ENCODE measurements around the gene ARHGEF3.
A peak's percentile ranks its signal among the peaks of the same experiment; 100 is the strongest.

ARHGEF3 gene

DNA sequence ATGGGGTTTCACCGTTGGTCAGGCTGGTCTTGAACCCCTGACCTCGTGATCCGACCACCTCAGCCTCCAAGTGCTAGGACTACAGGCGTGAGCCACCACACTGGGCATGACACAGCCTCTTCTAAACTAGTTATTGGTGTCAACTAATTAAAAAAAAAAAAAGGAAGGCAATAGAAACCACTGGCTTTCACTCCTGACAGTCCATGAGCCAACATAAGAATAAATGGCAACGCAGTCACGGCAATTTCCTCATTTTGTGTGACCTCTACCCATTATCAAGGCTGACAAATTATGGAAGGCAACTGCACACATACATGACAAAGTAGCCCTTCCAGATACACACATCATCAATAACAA lies 5.9 kb downstream of the ARHGEF3 start:
- H3K4me1 ChIP-seq (ENCODE audit: control extremely low read depth in 1 of 4, control insufficient read depth in 4 of 4, insufficient read depth in 4 of 4, low read length in 3 of 4): peaks cover 14 to 67% (median 56%) of the 10 kb centered on the region in 4 experiments
- peak in 2 of 3 donors; percentile 67 to 69 for DNase-seq
- 6% methylated on average over 2 of the region's 6 CpGs for WGBS (ENCODE audit: insufficient coverage)
- POLR2A ChIA-PET: no interaction called here
- H3K9me3 ChIP-seq (ENCODE audit: control extremely low read depth in 1 of 5, control insufficient read depth in 4 of 5, insufficient read depth in 2 of 5, low read depth in 1 of 5, low read length in 4 of 5): no peaks in the 10 kb centered on the region
- H3K27ac ChIP-seq (ENCODE audit: insufficient read depth in 1 of 2, low read depth in 1 of 2, low read length in 2 of 2, poor library complexity in 1 of 2, severe bottlenecking in 2 of 2): no peak overlapping the region
- no peak overlapping the region for H3K4me3 ChIP-seq (ENCODE audit: control insufficient read depth in 1 of 7, extremely low read depth in 1 of 7, insufficient read depth in 4 of 7, low read depth in 2 of 7, low read length in 6 of 7)
- CTCF ChIA-PET: interaction anchor here (1.5 to 10.9 kb wide), 3 partner anchors 10 to 193 kb away, joined by 3 to 110 read pairs (median 79); no protein-coding TSS in a partner anchor
- H3K36me3 ChIP-seq (ENCODE audit: control insufficient read depth in 4 of 4, insufficient read depth in 4 of 4, low read length in 3 of 4): peaks cover 0 to 3% (median 0%) of the 10 kb centered on the region in 4 experiments
- H3K27me3 ChIP-seq (replicated peaks in 2 of 5; ENCODE audit: control insufficient read depth in 4 of 5, insufficient read depth in 5 of 5, low read length in 4 of 5): no peaks in the 10 kb centered on the region

DNA sequence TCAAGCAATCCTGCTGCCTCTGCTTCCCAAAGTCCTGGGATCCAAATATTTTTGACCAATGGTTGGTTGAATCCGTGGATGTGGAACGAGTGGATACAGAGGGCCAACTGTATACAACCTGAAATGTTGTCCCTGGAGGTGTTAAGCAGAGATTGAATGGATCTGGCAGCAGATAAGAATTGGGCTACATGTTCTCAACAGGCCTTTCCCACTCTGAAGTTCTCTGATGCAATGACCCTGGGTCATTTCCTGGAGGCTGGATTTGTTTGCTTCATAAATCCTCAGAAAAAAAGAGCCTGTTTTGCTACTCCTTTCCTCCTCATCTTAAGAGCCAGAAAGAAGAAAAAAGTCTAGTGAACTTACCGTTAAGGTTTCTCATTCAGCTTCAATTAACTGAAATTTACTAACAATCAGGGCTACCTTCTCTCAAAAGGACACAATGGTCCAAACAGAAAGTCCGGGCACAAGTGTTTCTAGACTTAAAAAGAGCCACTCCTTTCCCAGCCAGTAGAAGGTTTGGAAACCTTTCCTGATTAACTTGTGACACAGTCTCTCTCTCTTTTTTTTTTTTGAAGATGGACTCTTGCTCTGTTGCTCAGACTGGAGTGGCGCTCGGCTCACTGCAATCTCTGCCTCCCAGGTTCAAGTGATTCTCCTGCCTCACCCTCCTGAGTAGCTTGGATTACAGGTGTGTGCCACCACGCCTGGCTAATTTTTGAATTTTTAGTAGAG lies 6.5 kb downstream of the ARHGEF3 start:
- H3K4me3 ChIP-seq (ENCODE audit: control insufficient read depth in 1 of 7, extremely low read depth in 1 of 7, insufficient read depth in 4 of 7, low read depth in 2 of 7, low read length in 6 of 7): no peak overlapping the region
- H3K27ac ChIP-seq (ENCODE audit: insufficient read depth in 1 of 2, low read depth in 1 of 2, low read length in 2 of 2, poor library complexity in 1 of 2, severe bottlenecking in 2 of 2): no peak overlapping the region
- H3K36me3 ChIP-seq (ENCODE audit: control insufficient read depth in 4 of 4, insufficient read depth in 4 of 4, low read length in 3 of 4): peaks cover 0 to 3% (median 0%) of the 10 kb centered on the region in 4 experiments
- POLR2A ChIA-PET: no interaction called here
- no peaks in the 10 kb centered on the region for H3K27me3 ChIP-seq (replicated peaks in 2 of 5; ENCODE audit: control insufficient read depth in 4 of 5, insufficient read depth in 5 of 5, low read length in 4 of 5)
- CTCF ChIA-PET: interaction anchor here (1.5 kb wide), 1 partner anchor 10 kb away, joined by 3 read pairs; no protein-coding TSS in a partner anchor
- 79% methylated on average over 4 of the region's 7 CpGs for WGBS (ENCODE audit: insufficient coverage)
- H3K4me1 ChIP-seq (ENCODE audit: control extremely low read depth in 1 of 4, control insufficient read depth in 4 of 4, insufficient read depth in 4 of 4, low read length in 3 of 4): peaks cover 17 to 67% (median 56%) of the 10 kb centered on the region in 4 experiments
- no peaks in the 10 kb centered on the region for H3K9me3 ChIP-seq (ENCODE audit: control extremely low read depth in 1 of 5, control insufficient read depth in 4 of 5, insufficient read depth in 2 of 5, low read depth in 1 of 5, low read length in 4 of 5)
- no peak for DNase-seq

DNA sequence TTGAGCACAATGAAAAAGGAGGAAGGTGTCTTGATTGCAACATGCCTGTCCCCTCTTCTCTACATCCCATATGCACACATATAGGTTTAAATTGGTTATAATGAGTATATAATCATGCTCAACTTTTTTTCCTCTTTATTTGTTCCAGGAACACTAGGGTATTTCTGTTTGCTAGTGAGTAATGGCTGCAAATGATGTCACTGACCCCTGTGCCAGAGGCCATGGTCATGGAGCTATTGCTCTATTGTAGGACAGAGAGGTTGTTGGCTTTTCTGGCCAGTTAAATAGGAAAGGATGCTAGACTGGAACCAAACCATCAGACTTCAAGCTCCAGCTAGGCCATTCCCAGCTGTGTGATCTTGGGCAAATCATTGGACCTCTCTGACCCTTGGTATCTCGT lies 9.6 kb downstream of the ARHGEF3 start:
- Histone ChIP-seq H3K4me3 (ENCODE audit: control insufficient read depth in 1 of 7, extremely low read depth in 1 of 7, insufficient read depth in 4 of 7, low read depth in 2 of 7, low read length in 6 of 7) (no peak overlapping the region), H3K27me3 (replicated peaks in 2 of 5; ENCODE audit: control insufficient read depth in 4 of 5, insufficient read depth in 5 of 5, low read length in 4 of 5) (no peaks in the 10 kb centered on the region), H3K36me3 (ENCODE audit: control insufficient read depth in 4 of 4, insufficient read depth in 4 of 4, low read length in 3 of 4) (peaks cover 0 to 3% (median 0%) of the 10 kb centered on the region in 4 experiments), H3K27ac (ENCODE audit: insufficient read depth in 1 of 2, low read depth in 1 of 2, low read length in 2 of 2, poor library complexity in 1 of 2, severe bottlenecking in 2 of 2) (no peak overlapping the region), H3K9me3 (ENCODE audit: control extremely low read depth in 1 of 5, control insufficient read depth in 4 of 5, insufficient read depth in 2 of 5, low read depth in 1 of 5, low read length in 4 of 5) (no peaks in the 10 kb centered on the region), H3K4me1 (ENCODE audit: control extremely low read depth in 1 of 4, control insufficient read depth in 4 of 4, insufficient read depth in 4 of 4, low read length in 3 of 4) (peaks cover 18 to 71% (median 64%) of the 10 kb centered on the region in 4 experiments)
- POLR2A ChIA-PET: no interaction called here
- CTCF ChIA-PET: interaction anchor here (0.6 to 4.7 kb wide), 5 partner anchors 7 to 90 kb away, joined by 3 to 40 read pairs (median 3); partner anchors contain the start of gene ARHGEF3
- WGBS (ENCODE audit: insufficient coverage): no CpG with 5 or more reads among the region's 1 CpG
- DNase-seq: no peak

DNA sequence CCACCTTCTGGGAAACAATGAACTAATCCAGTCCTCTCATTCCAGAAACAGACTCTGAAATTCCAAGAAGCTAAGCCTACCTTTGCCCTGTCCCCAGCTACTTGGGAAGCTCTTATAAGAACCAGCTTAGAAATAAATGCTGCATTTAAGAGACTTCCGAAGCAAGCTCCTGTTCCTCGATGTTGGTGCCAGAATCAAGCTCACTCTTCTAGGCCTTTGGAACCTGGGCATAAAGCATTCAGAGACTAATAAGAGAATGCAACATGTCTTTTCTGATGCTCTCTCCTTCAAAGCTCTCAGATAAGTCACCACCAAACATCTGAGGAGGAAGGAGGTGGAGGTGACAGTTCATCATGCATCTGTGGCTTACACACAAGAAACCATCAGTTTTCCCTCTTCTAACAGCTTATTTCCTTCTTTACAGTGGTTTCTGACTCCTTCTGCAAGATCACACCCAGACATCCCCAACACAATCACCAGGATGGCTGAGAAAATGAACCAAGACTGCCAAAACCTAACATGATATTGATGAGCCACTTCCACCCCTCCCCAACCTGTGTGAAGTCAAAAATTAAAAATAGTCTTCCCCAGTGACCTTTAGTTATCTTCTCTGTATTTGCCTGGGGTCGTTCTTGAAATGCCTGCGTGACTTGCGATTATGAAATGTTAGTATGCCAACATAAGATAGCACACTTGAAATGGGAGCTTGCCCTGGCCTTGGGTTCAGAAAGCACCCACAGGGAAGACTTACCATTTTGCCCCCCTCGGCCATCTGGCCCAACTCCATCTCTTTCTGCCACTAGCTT lies 11.5 kb downstream of the ARHGEF3 start:
- POLR2A ChIA-PET: interaction anchor here (0.7 kb wide), 1 partner anchor 959 kb away, joined by 3 read pairs; no protein-coding TSS in a partner anchor
- CTCF ChIA-PET: interaction anchor here (0.9 to 4.7 kb wide), 7 partner anchors 9 to 197 kb away, joined by 3 to 40 read pairs (median 5); partner anchors contain the start of gene ARHGEF3
- DNase-seq: peak in 2 of 3 donors; percentile 73 to 83
- 28% methylated on average over 6 of the region's 6 CpGs for WGBS (ENCODE audit: insufficient coverage)
- peak overlapping the region; percentile 30 to 69 for H3K27ac ChIP-seq (ENCODE audit: insufficient read depth in 1 of 2, low read depth in 1 of 2, low read length in 2 of 2, poor library complexity in 1 of 2, severe bottlenecking in 2 of 2)
- H3K36me3 ChIP-seq (ENCODE audit: control insufficient read depth in 4 of 4, insufficient read depth in 4 of 4, low read length in 3 of 4): peaks cover 0 to 3% (median 0%) of the 10 kb centered on the region in 4 experiments
- H3K4me3 ChIP-seq (ENCODE audit: control insufficient read depth in 1 of 7, extremely low read depth in 1 of 7, insufficient read depth in 4 of 7, low read depth in 2 of 7, low read length in 6 of 7): peak overlapping the region in 4 of 7 experiments; percentile 5 to 45 (median 16)
- no peaks in the 10 kb centered on the region for H3K27me3 ChIP-seq (replicated peaks in 2 of 5; ENCODE audit: control insufficient read depth in 4 of 5, insufficient read depth in 5 of 5, low read length in 4 of 5)
- H3K9me3 ChIP-seq (ENCODE audit: control extremely low read depth in 1 of 5, control insufficient read depth in 4 of 5, insufficient read depth in 2 of 5, low read depth in 1 of 5, low read length in 4 of 5): no peaks in the 10 kb centered on the region
- H3K4me1 ChIP-seq (ENCODE audit: control extremely low read depth in 1 of 4, control insufficient read depth in 4 of 4, insufficient read depth in 4 of 4, low read length in 3 of 4): peaks cover 17 to 76% (median 59%) of the 10 kb centered on the region in 4 experiments

DNA sequence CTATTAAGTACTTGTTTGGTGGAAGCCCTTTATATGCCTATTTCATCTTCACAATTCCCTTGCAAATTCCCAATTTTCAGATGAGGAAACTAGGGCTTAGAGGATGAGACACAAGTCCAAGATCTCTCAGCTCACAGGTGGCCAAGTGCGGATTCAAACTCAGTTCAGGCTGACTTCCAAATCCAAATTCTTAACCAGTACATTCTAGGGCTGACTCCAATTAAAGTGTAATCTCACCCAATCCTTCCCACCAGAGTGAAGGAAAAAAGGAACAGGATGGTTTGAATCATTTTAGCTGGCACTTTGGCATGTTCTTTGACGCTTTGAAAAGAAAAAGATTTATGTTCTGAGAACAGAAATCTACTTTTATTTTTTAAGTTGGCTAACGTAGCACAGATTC lies 12.7 kb downstream of the ARHGEF3 start:
- ChIA-PET CTCF (interaction anchor here (0.8 to 4.7 kb wide), 4 partner anchors 9 to 198 kb away, joined by 3 to 40 read pairs (median 8); partner anchors contain the start of gene ARHGEF3), POLR2A (no interaction called here)
- Histone ChIP-seq H3K27me3 (replicated peaks in 2 of 5; ENCODE audit: control insufficient read depth in 4 of 5, insufficient read depth in 5 of 5, low read length in 4 of 5) (no peaks in the 10 kb centered on the region), H3K36me3 (ENCODE audit: control insufficient read depth in 4 of 4, insufficient read depth in 4 of 4, low read length in 3 of 4) (peaks cover 0 to 3% (median 0%) of the 10 kb centered on the region in 4 experiments), H3K27ac (ENCODE audit: insufficient read depth in 1 of 2, low read depth in 1 of 2, low read length in 2 of 2, poor library complexity in 1 of 2, severe bottlenecking in 2 of 2) (no peak overlapping the region), H3K9me3 (ENCODE audit: control extremely low read depth in 1 of 5, control insufficient read depth in 4 of 5, insufficient read depth in 2 of 5, low read depth in 1 of 5, low read length in 4 of 5) (no peaks in the 10 kb centered on the region), H3K4me3 (ENCODE audit: control insufficient read depth in 1 of 7, extremely low read depth in 1 of 7, insufficient read depth in 4 of 7, low read depth in 2 of 7, low read length in 6 of 7) (no peak overlapping the region), H3K4me1 (ENCODE audit: control extremely low read depth in 1 of 4, control insufficient read depth in 4 of 4, insufficient read depth in 4 of 4, low read length in 3 of 4) (peaks cover 22 to 84% (median 64%) of the 10 kb centered on the region in 4 experiments)
- no peak for DNase-seq
- no CpG with 5 or more reads among the region's 3 CpGs for WGBS (ENCODE audit: insufficient coverage)

DNA sequence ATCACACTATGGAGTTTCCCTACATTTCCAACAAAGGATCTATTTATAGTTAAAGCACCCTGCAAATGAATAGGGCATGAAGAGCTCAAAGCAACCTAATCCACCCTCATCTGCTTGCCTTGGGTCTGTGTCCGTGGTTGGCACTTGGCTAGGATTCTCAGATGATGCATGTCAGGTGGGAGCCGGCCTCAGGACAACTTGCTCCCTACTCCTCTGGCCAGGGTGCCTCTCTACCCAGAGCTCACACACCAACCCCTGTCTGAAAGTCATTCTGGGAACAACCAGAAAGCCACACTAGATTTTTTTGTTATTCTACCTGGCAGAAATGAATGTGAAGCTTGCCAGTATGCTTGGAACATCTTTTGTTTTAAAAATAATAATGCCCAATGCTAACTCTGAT lies 13.2 kb downstream of the ARHGEF3 start:
- H3K27me3 ChIP-seq (replicated peaks in 2 of 5; ENCODE audit: control insufficient read depth in 4 of 5, insufficient read depth in 5 of 5, low read length in 4 of 5): no peaks in the 10 kb centered on the region

More for the DNA sequence above, 13.2 kb downstream of the ARHGEF3 start:
- no peak for DNase-seq
- 90% methylated on average over 2 of the region's 2 CpGs for WGBS (ENCODE audit: insufficient coverage)
- H3K9me3 ChIP-seq (ENCODE audit: control extremely low read depth in 1 of 5, control insufficient read depth in 4 of 5, insufficient read depth in 2 of 5, low read depth in 1 of 5, low read length in 4 of 5): no peaks in the 10 kb centered on the region
- no peak overlapping the region for H3K4me3 ChIP-seq (ENCODE audit: control insufficient read depth in 1 of 7, extremely low read depth in 1 of 7, insufficient read depth in 4 of 7, low read depth in 2 of 7, low read length in 6 of 7)
- H3K36me3 ChIP-seq (ENCODE audit: control insufficient read depth in 4 of 4, insufficient read depth in 4 of 4, low read length in 3 of 4): no peaks in the 10 kb centered on the region
- CTCF ChIA-PET: interaction anchor here (0.8 to 4.7 kb wide), 5 partner anchors 9 to 199 kb away, joined by 3 to 40 read pairs (median 6); partner anchors contain the start of gene ARHGEF3
- peaks cover 28 to 88% (median 68%) of the 10 kb centered on the region in 4 experiments for H3K4me1 ChIP-seq (ENCODE audit: control extremely low read depth in 1 of 4, control insufficient read depth in 4 of 4, insufficient read depth in 4 of 4, low read length in 3 of 4)
- no peak overlapping the region for H3K27ac ChIP-seq (ENCODE audit: insufficient read depth in 1 of 2, low read depth in 1 of 2, low read length in 2 of 2, poor library complexity in 1 of 2, severe bottlenecking in 2 of 2)
- POLR2A ChIA-PET: no interaction called here
